PC-9 (cell line): ENCODE measurements around the gene RIF1.

Source experiments
- EZH2 ChIP-seq: fragments of 200-600 bp; sonication (generic); IDR thresholded peaks from 2 replicates; pipeline ENCODE4 v1.8.0; 2017; ENCODE audit warnings: antibody characterized with exemption, low read depth
- TF ChIP-seq, protein P1 (sequence below): fragments of 200-600 bp; sonication (generic); conservative IDR thresholded peaks from 2 replicates; pipeline ENCODE4 v1.6.1; 2017; ENCODE audit warnings: mixed run types, antibody characterized with exemption, mild to moderate bottlenecking, moderate library complexity

DNA sequence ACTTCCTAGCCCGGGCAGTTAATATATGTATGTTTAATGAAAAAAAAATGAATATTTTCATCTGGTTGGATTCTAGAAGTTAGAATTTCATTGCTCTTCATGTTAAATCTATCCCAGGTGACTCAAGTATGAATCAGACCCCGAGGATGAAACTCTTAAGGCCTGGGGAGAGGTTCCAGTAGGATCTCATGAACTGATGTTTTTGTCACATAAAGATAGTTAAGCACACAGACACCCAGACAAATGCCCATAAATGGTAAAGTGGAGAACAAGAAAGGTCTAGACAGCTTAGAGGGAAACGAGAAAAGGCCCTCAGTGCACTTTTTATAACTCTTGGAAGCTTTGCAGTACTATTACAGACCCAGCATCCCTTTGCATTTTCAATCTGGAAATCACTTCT, 114.1 kb downstream of the RIF1 start:
- TF ChIP-seq, protein P1, sequence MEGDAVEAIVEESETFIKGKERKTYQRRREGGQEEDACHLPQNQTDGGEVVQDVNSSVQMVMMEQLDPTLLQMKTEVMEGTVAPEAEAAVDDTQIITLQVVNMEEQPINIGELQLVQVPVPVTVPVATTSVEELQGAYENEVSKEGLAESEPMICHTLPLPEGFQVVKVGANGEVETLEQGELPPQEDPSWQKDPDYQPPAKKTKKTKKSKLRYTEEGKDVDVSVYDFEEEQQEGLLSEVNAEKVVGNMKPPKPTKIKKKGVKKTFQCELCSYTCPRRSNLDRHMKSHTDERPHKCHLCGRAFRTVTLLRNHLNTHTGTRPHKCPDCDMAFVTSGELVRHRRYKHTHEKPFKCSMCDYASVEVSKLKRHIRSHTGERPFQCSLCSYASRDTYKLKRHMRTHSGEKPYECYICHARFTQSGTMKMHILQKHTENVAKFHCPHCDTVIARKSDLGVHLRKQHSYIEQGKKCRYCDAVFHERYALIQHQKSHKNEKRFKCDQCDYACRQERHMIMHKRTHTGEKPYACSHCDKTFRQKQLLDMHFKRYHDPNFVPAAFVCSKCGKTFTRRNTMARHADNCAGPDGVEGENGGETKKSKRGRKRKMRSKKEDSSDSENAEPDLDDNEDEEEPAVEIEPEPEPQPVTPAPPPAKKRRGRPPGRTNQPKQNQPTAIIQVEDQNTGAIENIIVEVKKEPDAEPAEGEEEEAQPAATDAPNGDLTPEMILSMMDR: no peak
- no peak for TF ChIP-seq EZH2
